HepG2 (cell line): ENCODE data around the gene FAM76A.

Experiments used
- TAF1 ChIP-seq: sonication (generic); formaldehyde crosslinking; IDR thresholded peaks from 2 replicates; pipeline ENCODE4 v1.4.0; 2020; ENCODE audit warnings: missing genetic modification reagents
- USF2 ChIP-seq, 2 experiments: sonication (generic) in 1 of 2; formaldehyde crosslinking in 1 of 2; IDR thresholded peaks; 2 replicates each; pipeline versions ENCODE4 v1.5.1 to v1.6.1; 2011 to 2020; ENCODE audit warnings: borderline replicate concordance in 1 of 2, low read depth in 1 of 2, low read length in 1 of 2, mild to moderate bottlenecking in 1 of 2, missing genetic modification reagents in 1 of 2, moderate library complexity in 1 of 2

GRCh38 chr1:27727126-27727525 is 1.4 kb downstream of the FAM76A start:
- TF ChIP-seq USF2 (IDR thresholded peaks at IDR 0.05; ENCODE audit: low read depth, low read length) = no peak
- no peak for TF ChIP-seq USF2 (CRISPR knock-in tag; IDR thresholded peaks at IDR 0.05; ENCODE audit: borderline replicate concordance)
- no peak for TF ChIP-seq TAF1 (CRISPR knock-in tag)
